ENCODE measurements around the gene CMSS1.

Gene CMSS1

GRCh38 chr3:100120012-100120411 is 302.4 kb downstream of the CMSS1 start:
- no peak for DNase-seq

GRCh38 chr3:100120693-100121092 is 303.0 kb downstream of the CMSS1 start:
- no peak for DNase-seq

- no peak for DNase-seq
Measured at GRCh38 chr3:100122321-100122720, 304.7 kb downstream of the CMSS1 start.

GRCh38 chr3:100123112-100123511 is 305.4 kb downstream of the CMSS1 start:
- no peak for DNase-seq

GRCh38 chr3:100124201-100124761 is 306.6 kb downstream of the CMSS1 start:
- DNase-seq, result no peak

- DNase-seq, result no peak
Measured at GRCh38 chr3:100125161-100125938, 307.7 kb downstream of the CMSS1 start.

GRCh38 chr3:100127792-100128191 is 310.1 kb downstream of the CMSS1 start:
- no peak for DNase-seq

- no peak for DNase-seq
Measured at GRCh38 chr3:100128565-100128964, 310.9 kb downstream of the CMSS1 start.

GRCh38 chr3:100129941-100130340 is 312.3 kb downstream of the CMSS1 start:
- no peak for DNase-seq

- no peak for DNase-seq
Measured at GRCh38 chr3:100131241-100131640, 313.6 kb downstream of the CMSS1 start.

GRCh38 chr3:100136921-100137320 is 319.3 kb downstream of the CMSS1 start:
- DNase-seq, result no peak

GRCh38 chr3:100140976-100141375 is 323.3 kb downstream of the CMSS1 start:
- no peak for DNase-seq

- no peak for DNase-seq
Measured at GRCh38 chr3:100141586-100141985, 323.9 kb downstream of the CMSS1 start.

GRCh38 chr3:100144255-100144866 is 326.7 kb downstream of the CMSS1 start:
- no peak for DNase-seq

- DNase-seq, result no peak
Measured at GRCh38 chr3:100149130-100149529, 331.5 kb downstream of the CMSS1 start.

GRCh38 chr3:100149713-100150415 is 332.2 kb downstream of the CMSS1 start:
- no peak for DNase-seq

GRCh38 chr3:100150473-100150872 is 332.8 kb downstream of the CMSS1 start:
- DNase-seq, result no peak

GRCh38 chr3:100151024-100151707 is 333.5 kb downstream of the CMSS1 start:
- no peak for DNase-seq

GRCh38 chr3:100154171-100154570 is 336.5 kb downstream of the CMSS1 start:
- DNase-seq, result no peak

- DNase-seq, result no peak
Measured at GRCh38 chr3:100155128-100155527, 337.5 kb downstream of the CMSS1 start.

- no peak for DNase-seq
Measured at GRCh38 chr3:100155590-100155989, 337.9 kb downstream of the CMSS1 start.

GRCh38 chr3:100157685-100158084 is 340.0 kb downstream of the CMSS1 start:
- no peak for DNase-seq

GRCh38 chr3:100158918-100159330 is 341.3 kb downstream of the CMSS1 start:
- no peak for DNase-seq

Measured in NCI-H526 treated with DMSO at 0.1 percent for 48 hours (cell line).